HG03378 (cell line): Measurements from ENCODE around the gene FARP1.

Experiments used
- ATAC-seq: cut with Tn5 transposase; IDR thresholded peaks from one replicate; pipeline ENCODE4 v1.9.1; 2021; ENCODE audit warnings: mild to moderate bottlenecking, moderate library complexity; ENCODE audit not compliant: unreplicated experiment

FARP1 gene

DNA sequence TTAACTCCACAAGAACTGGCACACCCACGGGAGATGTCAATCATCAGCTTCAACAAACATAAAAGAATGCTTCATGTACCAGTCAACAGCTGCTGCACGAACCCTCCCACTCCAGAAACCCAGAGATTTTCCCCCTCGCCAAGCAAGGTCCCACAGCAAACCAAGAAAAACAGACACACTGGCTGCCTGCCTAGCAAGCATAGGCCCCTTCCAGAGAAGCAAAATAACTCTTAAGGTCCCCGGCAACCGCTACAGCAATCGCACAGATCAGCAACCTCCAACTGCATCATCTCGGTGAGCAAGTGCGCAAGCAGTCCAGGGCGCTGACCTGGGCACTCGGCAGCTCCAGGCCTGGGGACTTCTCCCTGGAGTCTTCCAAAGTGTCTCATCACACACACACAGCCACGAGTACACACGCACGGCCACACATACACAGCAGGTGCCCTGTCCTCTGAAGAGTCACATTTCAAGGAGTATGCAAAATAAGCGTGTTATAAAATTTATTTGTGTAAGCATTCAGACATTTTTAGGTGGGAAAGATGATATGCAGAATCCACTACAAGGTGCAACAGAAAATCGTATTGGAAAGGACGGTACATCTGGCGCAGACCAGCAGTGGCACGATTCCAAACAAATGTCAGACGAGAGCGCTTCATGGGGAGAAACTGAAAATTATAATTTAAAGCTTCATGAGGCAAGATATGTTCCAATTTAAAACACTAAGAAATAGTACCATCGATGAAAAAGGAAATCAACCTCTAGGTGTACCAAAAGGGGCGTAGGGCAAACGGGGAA is 309.0 kb downstream of the FARP1 start:
- no peak for ATAC-seq

DNA sequence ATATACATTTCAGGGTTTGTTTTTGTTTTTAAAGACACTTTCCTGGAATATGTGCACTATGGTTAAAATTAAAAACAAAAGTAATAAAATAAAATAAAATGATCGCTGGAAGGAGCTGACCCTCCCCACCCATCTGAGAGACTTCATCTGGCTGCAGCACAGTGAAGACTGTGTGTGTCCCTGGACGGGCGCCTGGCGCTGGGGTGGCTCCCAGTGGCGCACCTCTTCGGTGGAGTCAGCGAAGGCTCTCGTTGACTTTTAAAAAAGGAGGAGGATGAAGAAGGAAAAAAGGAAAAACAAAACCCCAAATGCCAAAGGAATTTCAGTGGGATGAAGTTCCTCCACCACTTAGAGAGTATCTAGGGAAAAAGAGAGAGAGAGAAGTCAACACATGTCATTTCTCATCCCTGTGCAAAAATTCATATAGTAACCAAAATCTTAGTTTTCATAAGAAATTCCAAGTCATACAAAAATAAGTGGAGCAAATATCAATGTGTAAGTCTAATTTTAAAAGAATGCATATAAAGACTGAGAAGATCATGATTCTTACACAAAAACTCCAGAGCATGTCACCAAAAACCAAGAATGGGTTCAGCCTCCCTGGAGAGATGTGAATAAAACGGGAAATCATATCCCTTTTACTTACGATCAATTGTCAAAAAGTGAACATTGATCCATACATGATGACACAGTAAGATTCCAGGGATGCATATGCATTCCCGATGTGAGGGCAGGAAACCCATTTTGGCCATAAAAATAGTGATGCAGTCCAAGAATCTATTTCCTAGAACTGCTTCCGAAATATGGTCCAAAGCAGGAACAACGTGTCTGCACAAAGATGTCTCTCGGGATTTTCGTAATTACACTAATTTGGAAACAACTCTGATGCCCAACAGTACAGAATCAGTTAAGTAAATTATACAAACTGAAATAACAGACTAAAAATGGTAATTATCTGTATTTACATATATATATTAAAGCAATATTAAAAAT is 310.3 kb downstream of the FARP1 start:
- ATAC-seq = no peak

DNA sequence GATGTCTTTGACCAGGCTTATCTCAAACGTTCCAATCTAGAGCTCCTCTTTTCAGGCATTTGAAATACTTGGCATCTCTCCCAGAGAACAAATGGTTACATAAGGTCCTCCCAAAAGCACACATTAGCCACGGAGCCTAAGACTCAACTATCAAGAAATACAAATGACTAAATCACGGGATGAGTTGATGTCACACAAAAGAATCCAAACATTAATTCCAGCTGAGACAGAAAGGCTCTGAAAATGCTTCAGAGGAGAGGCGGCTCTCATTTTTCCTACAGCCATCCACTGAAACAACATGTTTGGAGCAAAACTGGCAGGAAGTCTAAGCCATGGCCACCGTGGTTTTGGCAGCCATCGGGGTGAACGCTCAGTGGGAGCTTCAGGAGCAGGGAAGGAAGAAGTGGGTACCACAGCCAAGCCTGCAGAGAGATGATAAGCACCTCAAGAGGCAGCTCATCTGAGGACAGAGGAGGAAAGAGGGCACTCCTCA is 311.5 kb downstream of the FARP1 start:
- ATAC-seq = no peak

DNA sequence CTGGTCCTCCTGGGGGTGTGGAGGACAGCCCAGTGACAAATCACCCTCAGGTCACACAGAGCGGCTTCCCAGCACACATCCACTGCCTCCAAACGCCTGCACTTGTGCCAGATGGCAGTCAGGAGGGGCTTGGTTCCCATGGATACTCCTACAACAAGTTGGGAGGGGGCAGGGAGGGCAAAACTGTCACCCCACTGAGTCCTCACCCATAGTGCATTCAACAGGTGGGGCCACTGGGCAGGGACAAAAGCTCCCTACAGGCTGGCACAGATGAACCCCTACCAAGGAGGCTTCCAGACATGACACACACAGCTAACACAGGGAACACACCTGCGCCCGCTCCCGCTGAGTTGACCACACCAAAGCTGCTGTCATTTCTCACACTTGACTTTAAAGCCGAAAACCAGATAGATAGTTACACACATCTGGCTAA is 313.5 kb downstream of the FARP1 start:
- ATAC-seq = no peak

DNA sequence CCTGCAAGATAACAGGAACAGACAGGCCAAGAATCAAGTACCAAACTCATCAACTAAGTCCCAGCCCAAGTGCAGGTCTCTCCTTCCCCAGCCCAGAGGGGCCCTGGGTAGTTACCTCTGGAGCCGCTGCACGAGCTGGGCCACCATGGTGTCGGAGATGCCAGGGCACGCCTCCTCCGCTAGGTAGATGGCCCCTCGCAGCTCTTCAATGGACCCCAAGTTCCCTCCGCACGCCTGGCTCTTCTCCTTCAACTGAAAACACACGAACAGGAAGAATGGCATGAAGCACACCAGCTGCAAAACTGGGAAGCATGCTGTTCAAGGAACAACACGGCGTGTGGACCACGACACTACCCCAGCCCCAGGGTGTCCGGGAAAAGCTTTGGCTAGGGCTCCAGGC is 314.2 kb downstream of the FARP1 start:
- ATAC-seq = no peak

DNA sequence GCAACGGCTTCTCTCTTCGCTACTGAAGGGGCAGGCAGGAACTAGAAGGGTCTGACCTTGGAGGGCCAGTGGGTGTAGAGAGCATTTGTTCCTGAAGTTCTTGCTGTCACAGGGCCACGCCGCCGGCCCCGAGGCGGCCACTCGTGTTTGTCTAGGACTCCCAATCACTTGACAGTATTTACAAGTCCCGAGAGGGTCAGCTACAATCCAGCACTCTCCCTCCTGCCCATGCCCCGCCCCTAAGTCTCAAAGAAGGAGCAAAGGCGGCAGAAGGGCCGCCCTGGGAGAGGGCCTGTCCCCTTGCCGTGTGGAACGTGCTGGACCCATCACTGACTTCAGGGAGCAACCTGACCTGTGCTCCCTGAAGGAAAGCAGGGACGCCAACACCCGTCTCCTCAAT is 315.5 kb downstream of the FARP1 start:
- ATAC-seq = no peak

DNA sequence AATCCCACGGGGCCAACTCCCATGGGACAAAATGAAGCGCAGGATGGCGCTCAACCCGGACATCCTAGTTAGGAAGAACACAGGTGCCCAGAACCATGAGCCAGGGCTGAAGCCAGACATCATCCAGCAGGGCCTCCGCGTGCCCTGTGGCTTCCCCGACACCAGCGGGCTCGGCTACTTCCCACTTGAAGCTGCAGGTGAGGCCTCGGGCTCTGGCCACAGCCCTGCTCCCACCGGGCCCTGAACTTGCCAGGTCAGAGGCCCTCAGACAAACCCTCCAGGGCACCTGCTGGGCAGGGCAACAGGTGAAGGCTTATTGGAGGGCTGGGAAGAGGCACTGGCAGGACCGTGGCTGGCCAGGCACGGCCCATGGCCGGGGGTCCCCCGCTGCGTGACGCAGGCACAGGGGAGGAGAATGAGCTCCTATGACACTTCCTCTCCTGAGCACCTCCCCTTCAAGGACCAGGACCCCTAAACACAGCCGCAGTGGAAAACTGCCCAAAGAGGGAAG is 316.3 kb downstream of the FARP1 start:
- ATAC-seq = no peak

DNA sequence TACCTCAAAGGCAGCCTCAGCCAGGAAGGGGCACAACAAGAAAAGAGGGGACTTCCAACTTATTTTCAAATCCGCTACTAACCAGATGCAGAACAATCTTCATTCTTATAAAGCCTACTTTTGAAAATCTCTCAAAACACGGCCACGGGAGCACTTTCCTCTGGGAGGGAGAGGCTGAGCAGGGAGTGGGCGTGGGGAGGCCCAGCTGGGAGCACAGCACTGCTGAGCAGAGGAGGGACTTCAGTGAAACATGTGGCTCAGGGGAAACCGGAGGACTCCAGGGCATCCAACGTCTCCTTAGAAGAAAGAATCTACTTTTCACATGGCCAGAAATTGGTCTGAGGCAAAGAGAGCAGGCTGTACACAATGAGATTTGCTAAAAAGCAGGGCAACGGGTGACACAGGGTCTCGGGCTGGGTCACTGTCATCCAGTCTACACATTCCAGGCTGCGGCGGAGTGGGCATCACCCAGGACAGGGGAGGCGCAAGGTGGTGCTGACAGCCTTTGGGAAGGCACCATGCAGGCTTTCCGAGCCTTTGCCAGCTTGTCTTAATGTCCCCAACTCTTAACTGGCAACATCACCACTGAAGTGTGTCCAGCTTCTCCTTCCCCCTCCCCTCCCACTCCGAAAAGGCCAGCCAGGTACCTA is 317.0 kb downstream of the FARP1 start:
- ATAC-seq = no peak

DNA sequence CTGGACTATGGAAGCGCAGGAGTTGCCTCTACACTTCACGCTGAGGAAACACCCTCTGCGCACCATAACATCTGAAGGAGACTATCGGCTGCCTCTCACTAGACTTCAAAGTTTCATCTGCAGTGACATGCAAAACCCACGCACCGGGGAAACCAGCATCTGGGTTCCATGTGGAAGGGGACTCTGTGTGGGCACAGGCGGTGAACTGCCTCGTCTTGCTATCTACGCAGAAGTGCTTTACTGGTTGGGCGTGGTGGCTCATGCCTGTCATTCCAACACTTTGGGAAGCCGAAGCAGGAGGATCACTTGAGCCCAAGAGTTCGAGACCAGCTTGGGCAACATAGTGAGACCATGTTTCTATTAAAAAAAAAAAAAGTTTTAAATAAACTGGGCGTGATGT is 317.6 kb downstream of the FARP1 start:
- no peak for ATAC-seq

DNA sequence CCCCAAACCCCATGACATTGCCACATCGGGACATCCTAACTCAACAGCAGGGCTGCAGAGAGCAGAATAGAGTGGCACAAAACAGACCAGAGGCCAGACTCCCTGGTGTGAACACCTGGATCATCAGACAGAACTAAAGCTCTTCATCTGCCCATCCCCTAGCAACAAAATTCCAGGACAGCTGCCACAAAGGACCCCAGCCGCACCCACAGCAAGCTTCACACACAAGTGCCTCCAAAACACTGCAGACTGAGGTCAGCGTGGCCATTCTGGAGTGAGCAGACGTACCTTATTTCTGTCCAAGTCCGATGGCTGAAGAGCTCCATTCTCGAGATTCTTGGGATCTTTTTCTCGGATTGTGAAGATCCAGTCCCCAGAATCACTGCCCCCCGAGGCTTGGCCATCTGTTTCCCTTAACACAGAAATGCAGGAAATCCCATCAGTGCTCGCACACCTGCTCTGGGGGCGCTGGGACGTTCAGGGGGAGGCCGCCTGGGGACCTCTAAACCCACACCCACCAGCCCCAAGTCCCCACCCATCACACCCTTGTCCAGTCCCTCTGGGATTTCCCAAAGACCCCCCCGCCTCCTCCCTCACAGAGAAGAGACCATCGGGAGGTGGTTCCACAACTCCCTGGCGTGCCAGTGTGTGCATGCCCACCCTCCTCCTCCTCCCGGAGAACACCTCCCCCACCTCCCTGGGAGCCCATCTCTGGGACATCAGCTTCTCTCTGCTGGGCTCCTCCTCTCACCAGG is 318.8 kb downstream of the FARP1 start:
- no peak for ATAC-seq

DNA sequence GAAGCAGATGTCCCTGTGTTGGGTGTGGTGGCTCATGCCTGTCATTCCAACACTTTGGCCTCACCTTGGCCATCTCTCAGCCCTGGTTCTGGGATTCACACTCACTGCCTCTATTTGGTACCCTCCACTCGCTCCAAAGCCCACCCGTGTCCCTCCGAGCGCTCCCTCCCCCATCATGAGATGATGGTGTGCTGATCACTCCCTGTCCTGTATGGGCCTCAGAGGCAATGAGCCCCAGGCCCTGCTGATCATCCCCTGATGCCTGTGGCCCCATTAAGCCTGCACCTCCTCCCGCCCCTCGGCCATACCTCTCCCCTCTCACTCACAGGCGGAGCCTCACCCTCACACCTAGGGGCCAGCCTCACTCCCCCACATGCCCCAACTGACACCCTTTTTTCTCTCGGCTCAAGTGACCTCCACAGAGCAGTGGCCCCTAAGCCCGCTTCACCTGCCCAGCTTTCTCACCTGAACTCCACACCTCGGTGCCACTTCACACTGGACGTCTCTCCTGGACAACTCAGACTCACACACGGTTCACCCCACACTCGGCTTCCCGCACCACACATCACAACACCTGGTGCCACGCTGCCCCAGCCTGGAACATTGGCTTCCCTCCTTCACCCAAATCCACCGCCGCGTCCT is 319.5 kb downstream of the FARP1 start:
- no peak for ATAC-seq

DNA sequence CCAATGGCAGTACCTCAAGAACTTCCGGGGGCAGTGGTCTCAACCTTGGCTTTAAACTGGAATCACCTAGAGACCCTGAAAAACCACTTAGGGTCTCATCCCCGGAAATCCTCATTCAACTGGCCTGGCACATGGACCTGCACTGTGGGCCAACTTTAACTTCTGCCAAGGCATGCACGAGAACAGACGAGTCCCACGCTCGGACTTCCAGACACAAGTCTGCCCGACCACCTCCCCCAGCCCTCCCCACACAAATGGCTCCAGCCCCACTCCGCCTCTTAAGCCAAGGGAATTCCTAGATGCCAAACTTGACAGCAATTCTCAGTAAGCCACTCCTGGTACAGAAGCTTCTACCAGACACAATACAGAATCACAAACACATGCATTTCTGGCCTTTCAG is 320.1 kb downstream of the FARP1 start:
- ATAC-seq = no peak

DNA sequence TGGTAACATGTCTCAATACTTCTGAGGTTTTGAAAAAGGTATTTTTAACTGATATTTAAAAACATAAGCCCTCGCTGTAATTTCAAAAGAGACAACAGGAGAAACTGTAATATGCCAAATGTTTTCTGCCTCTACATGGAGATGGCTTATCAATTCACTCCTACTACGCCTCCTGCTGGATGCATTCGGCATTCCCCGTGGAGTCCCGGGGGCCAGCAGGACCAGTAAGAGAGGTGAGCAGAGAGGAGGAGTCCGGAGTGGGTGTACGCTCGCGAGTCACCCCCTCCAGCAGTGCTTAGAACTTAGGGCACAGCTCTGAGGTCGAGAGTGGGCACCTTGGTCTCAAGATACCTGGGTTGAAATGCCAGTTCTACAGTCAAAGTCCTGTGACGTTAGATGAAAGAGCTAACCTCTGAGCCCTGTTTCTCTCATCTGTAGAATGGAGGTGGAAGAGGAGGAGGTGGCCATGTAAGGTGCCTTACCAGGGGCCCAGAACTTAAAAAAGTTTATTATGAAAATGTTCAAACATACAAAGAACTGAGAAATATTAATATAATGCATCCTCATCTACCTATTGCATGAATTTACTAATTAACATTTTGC is 323.8 kb downstream of the FARP1 start:
- ATAC-seq = no peak

DNA sequence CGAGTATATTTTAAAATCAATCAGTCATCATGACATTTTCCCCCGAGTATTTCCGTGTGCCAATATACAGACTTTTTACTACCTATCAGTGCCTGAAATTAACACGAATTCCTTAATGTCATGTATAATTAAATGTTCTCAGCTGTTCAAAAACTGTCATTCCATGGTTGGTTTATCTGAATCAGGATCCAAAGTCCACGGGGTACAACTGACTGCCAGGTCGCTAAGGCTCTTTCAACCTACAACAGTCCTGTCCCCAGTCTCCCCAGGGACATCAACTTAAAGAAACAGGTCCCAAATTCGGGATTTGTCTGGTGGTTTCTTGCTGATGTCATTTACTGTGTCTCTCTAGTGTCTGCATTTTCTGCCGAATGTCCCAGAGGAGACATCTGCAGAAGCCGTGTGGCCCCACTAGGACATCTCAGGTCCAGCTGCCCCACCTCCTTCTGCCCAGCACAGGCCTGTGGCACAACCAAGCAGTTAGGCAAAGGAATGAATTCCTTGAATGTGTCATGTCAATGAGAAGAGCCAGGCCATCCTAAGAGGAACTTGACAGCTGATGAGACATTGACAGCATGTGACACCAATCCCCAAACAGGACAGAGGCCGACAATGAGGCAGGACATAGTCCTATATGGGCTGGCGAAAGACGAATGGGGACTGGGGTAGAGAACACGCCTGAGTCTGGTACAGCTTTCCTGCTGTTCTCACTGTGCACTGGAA is 324.5 kb downstream of the FARP1 start:
- ATAC-seq = no peak

DNA sequence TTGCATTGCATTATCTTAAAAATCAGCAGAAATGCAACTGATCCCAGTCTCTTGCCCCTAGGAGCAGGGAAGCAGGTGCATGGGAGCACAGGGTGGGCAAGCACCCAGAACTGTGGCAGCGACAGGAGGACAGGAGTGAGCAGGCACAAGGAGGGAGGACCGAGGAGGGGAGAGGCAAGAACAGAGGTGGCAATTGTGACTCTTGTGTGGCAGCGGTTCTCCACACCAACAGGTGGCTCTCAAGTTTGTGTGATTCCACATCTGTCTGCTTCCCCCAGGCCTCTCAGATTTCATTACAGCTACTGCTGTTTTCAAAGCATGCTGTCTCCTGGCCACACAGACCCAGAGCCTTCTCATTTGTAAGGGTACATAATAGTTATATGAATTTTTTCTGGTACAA is 325.5 kb downstream of the FARP1 start:
- ATAC-seq = no peak

DNA sequence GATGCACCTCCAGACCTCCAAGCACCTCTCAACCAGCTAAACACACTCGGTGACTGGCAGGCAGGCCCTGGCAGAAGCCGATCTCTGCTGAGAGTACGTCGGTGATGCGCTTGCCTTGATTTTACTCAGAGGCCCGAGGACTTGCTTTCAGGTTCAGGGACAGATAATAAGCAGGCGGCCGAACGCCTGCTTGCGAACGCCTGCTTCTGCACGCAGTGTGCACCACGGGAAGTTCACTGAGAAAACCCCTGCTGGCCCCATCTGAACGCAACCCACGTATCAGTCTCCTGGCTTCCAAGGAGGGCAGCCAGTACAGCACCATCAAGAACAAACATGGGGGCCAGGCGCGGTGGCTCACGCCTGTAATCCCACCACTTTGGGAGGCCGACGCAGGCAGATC is 326.0 kb downstream of the FARP1 start:
- ATAC-seq = no peak

DNA sequence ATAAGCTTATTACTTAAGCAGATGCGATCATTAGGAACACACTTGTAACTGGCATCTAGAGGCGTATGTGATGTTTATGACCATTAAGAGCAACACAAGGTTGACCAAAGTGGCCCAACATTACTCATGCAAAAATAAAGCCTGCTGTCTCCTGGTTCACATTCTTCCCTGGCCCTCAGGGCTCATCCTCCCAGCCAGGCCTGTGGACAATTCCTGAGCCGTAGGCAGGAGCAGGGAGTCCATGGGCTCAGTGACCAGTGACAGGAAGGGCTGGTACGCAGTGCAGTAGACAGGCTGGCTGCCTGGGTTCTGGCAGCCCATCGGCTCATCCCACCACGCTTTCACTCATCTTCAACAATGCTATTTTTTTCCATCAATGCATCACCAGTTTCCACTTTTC is 328.0 kb downstream of the FARP1 start:
- ATAC-seq = no peak

DNA sequence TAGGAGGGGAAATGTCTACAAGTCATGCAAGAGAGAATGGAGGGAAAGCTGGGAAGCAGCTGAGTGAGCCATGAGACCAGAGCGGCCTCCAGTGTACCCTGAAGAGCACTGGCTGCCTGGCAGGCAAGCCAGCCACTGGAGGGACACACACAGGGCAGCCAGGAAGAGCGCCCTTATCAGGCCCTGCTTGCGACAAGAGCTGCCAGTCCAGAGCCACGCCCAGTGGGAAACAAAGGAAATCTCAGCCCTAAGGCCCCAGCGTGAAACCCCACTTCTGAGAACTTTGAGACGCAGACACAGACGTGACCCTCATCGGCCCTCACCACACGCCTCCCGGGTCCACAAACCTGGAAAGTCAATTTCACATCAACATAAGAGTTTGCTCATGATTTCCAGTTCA is 329.0 kb downstream of the FARP1 start:
- no peak for ATAC-seq
